GM11168 (cell line): ENCODE measurements around the gene ODAD4.
"Not testable (repeated sequence)": the region's sequence is repeated elsewhere in the genome, so short reads cannot be mapped to it uniquely, and the experiment has no call there.

Source experiments
- in situ Hi-C: fragments of 300-500 bp; cut with MboI; formaldehyde crosslinking; loops from one replicate; pipeline ENCODE4 v1.12.0; 2022; ENCODE audit warnings: low sequenced_read_pairs; ENCODE audit not compliant: unreplicated experiment

The ODAD4 gene

DNA sequence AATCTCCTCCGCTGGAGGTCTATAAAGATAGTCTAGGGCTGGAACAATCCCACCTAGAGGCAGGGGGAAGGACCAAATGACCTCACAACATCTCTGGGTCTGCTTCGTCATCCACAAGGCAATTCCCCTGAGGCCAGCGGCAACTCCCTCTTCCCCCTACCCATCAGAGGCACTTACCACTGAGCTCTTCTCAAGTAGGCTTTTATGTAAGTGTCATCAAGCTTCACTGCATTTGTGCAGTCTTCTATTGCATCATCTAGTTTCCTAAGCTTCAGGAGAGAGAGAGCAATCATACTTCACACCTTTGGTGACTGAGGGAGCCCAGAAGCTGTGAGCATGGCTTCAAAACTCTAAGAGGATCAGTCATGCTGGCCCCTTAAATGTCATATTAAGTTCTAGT is 57.2 kb downstream of the ODAD4 start:
- in situ Hi-C loops, result no loop called here

DNA sequence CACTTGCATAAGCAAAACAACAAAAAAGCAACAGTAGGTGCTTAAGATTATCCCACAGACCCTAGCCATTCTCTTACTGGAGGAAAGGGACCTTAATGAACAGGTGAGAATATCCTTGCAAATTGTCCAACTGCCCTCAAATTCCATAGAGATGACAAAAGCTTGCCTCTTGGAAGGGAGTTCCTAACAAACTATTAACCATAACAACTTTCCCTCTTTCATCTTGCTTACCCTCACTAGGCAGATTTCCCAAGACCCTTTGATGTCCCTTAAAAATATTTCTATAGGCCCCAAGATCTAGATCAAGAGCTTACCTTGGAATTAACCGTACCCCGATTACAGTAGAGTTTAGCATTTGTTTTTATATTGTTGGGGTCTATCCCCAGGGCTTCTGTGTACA is 58.0 kb downstream of the ODAD4 start:
- in situ Hi-C loops, result no loop called here

DNA sequence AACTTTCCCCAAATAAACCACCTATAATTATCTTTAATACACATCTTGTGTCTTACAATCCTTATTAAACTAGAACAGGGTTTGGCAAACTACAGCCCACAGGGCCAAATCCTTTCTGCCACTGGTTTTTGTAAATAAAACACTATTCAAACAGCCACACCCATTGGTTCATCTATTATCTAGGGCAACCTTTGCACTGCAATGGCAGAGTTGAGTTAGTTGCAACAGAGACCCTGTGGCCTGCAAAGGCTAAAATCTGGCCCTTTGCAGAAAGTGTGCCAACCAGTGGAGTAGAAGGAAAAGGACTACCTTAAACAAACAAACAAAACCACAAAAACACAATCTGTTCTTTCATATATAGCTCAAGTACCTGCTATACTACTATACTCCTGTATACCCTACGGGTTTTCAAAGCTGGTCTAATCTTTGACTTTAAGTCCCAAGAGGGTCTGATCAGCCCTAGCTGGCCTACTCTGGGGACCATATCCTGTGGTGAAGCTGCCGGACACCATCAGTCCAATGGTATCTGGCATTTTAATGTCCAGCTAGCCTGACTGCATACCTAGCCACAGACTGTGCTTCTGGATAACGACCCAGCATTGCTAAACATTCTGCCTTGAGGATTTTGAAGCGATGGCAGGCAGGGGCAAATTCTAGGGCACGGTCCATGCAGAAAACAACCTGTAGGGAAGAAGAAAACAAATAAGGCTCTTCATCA is 59.4 kb downstream of the ODAD4 start:
- in situ Hi-C loops, result no loop called here

DNA sequence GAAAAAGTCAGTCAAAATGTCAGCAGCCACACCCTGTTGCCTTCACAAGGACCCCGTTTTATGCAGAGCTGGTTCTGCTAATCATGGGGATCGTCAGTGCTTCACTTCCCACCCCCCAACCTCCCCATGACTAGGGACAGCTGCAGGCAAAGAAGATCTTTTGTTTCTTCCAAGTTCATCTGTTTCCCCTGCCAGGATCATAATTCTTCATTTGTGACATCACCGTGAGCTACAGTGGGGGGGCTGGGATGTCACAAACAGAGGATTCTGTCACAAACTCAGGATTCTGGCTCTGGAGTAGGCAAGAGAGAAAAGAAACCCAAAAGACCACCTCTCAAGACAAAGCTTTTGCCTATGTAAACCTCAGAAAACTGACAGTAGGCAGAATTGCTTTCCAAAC is 62.2 kb downstream of the ODAD4 start:
- in situ Hi-C loops, result no loop called here

DNA sequence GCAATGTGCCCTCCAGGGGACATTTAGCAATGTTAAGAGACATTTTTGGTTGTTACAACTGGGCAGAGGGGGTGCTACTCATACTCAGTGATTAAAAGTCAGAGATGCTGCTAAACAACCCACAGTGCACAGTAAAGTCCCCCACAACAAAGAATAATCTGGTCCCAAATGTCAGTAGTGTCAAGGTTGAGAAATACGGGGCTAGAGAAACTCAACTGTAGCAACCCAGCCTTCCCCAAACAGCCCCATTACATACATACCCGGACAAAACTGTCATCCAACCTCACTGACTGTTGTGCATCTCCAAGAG is 66.4 kb downstream of the ODAD4 start:
- in situ Hi-C loops, result no loop called here

DNA sequence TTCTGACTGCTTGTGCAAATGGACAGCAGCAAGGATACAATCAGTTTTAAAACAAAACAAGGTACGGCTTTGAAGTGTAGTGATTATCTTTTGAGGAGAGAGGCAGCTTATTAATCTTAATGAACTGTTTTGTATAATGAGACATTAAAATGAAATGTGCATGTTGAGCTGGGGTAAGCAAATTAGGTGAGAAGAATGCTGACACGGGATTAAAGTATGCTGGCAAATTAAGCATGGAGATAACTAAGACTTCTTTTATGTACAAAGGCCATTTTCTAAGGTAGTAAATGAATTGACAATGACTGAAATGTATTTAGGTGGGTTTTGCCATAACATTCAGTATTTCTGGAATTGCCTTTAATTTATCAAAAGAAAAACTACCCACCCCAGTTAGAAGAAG is 68.1 kb downstream of the ODAD4 start:
- in situ Hi-C loops, result no loop called here

DNA sequence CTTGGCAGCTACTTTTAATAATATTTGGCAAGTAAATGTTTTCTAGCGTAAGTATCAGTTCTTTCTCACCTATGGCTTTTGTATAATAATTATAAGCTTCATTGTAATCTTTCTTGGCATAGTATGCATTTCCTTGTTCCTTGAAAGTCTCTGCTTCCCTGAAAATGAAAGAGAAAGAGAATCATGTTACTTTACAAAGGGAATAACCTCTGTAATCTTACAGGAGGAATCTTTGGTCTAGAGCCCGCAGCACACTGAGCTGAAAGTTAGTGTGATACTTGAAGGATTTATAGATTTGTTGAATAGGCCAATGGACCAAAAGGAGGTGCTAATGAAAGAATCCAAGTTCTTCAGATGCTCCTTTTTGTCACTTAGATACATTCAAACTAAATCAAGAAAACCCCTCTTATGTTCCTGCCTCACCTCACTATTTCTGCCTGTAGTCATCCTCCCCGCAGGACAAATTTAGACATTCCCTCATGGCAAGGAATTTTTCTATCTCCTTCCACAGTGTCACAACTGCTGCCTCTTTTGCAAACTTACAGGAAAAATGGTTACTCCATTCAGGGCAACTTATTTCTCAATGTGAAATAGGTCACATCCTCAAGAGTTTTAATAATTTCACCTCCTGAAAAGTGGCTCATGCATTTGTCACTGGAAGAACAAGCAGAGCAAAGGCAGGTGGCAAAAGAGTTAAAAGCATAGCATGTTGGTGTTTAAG is 70.2 kb downstream of the ODAD4 start:
- in situ Hi-C loops, result no loop called here

DNA sequence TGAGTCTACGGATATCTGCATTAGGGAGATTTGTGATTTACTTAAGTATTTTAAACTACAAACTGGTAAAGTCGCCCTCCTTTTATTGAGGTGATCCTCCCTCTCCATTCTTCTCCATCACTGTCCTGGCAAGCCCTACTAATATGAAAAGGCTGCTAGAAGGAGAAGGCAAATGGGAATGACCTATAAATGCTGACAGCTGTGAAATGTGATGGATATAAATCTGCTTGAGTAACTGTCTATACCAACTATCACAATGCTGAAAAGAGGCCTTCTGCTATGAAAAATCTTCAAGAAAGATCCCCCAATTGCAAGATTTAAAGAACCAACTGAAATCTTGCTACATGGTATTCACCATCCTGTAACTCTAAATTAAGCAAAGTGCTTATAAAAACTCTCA is 71.3 kb downstream of the ODAD4 start:
- in situ Hi-C loops, result no loop called here

DNA sequence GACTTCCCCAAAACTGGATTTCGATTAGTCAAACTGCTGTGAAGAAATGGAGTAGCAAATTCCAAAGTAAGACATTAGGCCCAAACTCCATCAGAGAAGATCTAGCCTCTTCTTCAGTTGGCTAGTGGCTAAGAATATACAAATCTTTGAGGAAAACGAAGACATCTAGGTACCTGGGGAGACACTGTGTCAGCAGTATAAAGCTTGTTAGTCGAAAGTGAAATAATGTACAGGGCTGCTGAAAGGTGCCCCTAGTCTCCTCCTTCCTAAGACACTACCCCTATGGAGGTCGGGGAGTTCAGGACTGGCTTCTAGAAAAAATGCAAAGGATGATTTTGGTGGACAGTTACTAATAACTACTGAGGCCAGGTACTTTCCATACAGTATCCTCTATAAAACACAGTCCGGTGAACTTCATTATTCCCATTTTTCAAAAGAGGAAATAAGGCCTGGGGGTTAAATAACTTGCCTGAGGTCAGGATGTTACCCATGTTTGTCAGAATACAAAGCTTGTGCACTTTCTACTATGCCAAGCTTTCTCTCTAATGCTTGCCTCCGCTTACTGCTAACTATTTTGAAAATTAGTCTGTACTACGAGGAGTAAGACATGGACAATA is 71.9 kb downstream of the ODAD4 start:
- in situ Hi-C loops, result no loop called here

DNA sequence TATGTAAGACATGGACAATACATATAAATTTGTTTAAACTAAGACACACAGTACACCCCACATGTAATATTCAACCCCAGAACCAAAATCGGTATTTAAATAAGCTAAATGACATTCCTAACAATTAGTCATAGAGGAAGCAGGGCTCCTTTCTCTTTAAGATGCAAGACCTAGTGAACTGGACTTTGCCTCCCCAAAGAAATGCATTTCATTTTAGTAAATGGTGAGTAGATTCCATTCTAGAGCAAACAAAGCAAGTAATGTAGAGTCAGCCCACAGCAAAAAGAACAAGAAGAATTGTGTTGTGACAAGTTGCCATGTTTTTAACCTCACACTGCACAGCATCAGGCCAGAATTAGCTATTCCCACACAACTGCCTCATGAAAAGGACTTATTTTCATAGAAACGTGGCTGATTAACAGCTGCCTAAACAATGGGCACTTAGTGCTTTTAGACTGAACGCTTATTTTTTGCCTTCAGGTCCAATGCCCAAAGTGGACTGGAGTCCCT is 72.4 kb downstream of the ODAD4 start:
- in situ Hi-C loops, result no loop called here

DNA sequence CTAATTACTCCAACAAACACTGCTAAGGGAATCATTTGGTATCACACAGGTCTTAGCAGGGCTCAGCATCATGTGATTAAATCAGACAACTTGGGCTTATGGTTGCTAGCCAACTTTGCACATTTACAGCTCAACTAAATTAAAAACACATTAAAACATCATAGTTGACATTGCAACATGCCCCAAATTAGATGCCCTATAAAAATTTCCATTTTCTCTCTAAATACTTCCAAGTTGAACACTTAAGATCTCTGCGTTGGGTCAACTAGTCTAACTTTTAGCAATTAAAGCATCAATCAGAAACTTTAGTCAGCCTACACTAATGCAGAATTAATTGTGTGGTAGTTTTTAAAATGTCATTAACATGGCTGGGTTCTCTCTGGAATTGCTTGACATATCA is 74.7 kb downstream of the ODAD4 start:
- in situ Hi-C loops, result no loop called here

DNA sequence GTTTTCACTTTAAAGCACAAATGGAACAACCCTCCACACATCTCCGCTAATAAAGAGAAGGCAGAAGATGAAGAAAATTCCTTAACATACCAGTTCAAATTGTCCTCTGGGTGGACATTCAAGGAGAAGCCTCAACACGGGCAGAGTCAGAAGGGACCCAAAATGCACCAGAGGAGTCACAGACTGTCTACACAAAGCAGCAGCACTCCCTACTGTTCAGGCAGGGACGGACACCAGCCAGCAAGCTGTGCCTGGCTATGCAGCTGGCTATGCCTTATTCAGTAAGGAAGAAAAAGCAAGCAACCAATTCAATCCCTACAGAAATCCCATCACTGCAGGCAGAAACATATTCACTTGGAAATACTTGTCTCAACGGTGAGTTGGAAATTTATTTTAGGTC is 78.8 kb downstream of the ODAD4 start:
- in situ Hi-C loops, result no loop called here

DNA sequence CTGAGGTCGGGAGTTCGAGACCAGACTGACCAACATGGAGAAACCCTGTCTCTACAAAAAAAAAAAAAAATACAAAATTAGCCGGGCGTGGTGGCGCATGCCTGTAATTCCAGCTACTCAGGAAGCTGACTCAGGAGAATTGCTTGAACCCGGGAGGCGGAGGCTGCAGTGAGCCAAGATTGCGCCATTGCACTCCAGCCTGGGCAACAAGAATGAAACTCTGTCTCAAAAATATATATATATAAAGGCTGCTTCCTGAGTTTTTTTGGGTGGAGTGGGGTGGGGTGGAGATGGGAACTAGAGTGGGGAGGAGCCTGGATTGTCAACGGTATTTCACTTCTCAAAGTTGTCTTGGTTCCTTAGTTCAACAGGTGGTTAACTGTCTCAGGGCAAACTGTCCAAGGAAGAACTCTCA is 79.9 kb downstream of the ODAD4 start:
- in situ Hi-C loops, result not testable (repeated sequence)

DNA sequence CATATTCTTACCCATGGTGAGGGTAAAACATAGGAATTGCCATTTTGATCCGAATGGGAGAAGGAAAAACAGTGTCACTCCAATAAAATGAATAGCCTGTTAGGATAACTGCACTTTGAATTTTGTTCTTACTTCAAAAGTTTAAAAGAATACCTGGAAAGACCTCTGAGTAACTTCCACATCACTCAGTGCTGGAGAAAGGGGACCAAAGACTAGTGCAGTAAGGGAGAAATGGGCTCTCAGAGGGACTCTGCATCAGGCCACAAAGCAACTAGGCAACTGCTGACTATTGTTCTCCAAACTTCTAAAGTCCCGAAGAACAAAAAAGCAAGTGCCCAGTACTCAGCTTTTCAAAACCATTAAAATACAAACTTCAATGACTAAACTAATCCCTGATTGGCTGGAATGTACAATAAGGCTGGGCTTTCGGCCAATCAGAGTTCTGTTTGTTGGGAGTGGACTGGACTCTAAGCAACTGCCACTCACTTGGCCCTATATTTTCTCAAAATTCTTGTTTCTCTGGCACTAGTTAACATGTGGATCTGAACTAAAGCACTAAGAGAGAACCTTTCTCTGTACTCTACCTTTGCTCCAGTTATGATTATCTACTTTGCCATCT is 80.6 kb downstream of the ODAD4 start:
- in situ Hi-C loops, result no loop called here

DNA sequence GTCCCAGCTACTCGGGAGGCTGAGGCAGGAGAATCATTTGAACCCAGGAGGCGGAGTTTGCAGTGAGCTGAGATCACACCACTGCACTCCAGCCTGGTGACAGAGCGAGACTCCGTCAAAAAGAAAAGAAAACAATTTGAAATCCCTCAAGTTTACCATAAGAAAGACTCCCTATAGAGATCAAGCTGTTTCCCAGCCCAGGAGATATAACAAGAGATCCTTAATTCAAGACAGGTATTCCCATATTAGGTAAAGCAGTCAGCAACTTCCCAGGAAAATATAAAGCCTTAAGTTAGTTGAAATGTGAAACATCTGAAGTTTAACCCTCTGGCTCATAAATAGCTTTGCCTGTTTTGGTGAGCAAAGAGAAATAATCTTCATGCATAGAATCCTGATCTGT is 81.9 kb downstream of the ODAD4 start:
- in situ Hi-C loops, result not testable (repeated sequence)

DNA sequence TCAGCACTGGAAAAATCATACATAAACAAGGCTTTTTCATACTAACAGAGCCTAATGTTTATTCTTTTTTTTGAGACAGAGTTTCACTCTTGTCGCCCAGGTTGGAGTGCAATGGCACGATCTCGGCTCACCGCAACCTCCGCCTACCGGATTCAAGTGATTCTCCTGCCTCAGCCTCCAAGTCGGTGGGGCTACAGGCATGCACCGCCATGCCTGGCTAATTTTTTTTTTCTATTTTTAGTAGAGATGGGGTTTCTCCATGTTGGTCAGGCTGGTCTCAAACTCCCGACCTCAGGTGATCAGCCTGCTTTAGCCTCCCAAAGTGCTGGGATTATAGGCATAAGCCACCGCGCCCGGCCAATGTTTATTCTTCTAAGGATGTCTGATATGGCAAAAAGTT is 83.3 kb downstream of the ODAD4 start:
- in situ Hi-C loops, result not testable (repeated sequence)
